ENCODE measurements around the gene RERE.
"Not testable (repeated sequence)": the region's sequence is repeated elsewhere in the genome, so short reads cannot be mapped to it uniquely, and the experiment has no call there.

The RERE gene

DNA sequence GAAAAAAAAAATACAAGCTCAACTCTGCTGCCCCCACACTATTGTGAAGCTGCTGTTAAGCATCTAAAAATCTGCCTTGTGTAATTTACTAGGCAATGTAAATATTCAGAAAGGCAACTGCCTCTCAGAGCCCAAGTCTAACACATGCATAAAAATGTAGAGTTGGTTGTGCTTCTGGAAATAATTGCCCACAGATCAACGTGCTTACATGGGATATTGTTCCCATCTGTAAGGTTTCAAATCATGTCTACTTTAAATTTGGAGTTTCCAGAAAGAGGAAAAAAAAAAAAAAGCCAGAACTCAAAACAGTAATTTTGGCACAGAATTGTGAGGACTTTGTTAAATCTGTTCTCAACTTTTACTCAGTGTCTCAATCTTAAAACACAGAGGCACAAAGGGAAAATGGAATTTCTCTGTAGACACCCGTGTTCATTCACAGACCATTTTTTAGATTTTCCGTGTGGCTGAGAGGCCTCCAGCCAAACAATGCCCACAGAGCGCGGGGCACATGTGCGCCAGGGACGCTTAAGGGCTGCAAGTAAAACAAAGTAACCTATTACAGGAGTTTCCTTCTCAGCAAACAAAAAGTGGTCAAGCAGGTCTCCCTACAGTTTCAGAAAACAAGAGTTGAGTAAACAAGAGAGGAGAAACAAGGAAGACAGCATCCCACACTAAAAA lies 115.5 kb downstream of the RERE start:
- H3K4me3 ChIP-seq (ENCODE audit: low read depth in 1 of 5, low read length in 5 of 5) = peak overlapping the region; percentile 57 to 73 (median 65)
- H3K9me3 ChIP-seq (ENCODE audit: control insufficient read depth in 5 of 5, low read length in 5 of 5) = no peaks in the 10 kb centered on the region
- no peaks in the 10 kb centered on the region for H3K36me3 ChIP-seq (ENCODE audit: control insufficient read depth in 5 of 5, insufficient read depth in 5 of 5, low read length in 5 of 5)
- peak overlapping the region; percentile 51 to 78 (median 63) for H3K9ac ChIP-seq (ENCODE audit: low read length in 5 of 5)
- peaks cover 0 to 30% (median 24%) of the 10 kb centered on the region in 5 donors for H3K4me1 ChIP-seq (ENCODE audit: control insufficient read depth in 5 of 5, insufficient read depth in 5 of 5, low read length in 5 of 5)
- H3K27ac ChIP-seq (ENCODE audit: low read depth, low read length) = peak overlapping the region; percentile 63
- H3K27me3 ChIP-seq (ENCODE audit: control insufficient read depth in 5 of 5, insufficient read depth in 4 of 5, low read length in 5 of 5) = no peaks in the 10 kb centered on the region

DNA sequence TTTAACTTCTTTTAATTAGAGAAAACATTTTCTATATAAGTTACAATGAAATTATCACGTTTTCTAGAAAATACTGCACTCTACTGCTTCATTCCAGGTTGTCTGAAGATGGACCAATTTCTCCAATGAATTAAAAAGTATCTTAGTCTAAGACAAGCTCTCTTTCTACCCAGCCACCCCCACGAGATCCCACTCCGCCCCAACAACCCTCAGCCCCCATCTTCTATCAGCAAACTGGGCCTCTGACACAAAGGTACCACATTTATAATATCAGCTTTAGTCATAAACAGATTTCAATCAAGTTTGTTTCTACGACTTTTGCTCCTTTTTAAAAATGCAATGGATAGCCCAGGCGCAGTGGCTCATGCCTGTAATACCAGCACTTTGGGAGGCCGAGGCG lies 117.8 kb downstream of the RERE start:
- H3K9ac ChIP-seq (ENCODE audit: low read length in 5 of 5) = no peak overlapping the region
- H3K4me1 ChIP-seq (ENCODE audit: control insufficient read depth in 5 of 5, insufficient read depth in 5 of 5, low read length in 5 of 5) = peaks cover 0 to 30% (median 24%) of the 10 kb centered on the region in 5 donors
- no peak overlapping the region for H3K4me3 ChIP-seq (ENCODE audit: low read depth in 1 of 5, low read length in 5 of 5)
- no peaks in the 10 kb centered on the region for H3K27me3 ChIP-seq (ENCODE audit: control insufficient read depth in 5 of 5, insufficient read depth in 4 of 5, low read length in 5 of 5)
- H3K27ac ChIP-seq (ENCODE audit: low read depth, low read length) = no peak overlapping the region
- H3K36me3 ChIP-seq (ENCODE audit: control insufficient read depth in 5 of 5, insufficient read depth in 5 of 5, low read length in 5 of 5) = no peaks in the 10 kb centered on the region
- H3K9me3 ChIP-seq (ENCODE audit: control insufficient read depth in 5 of 5, low read length in 5 of 5) = no peaks in the 10 kb centered on the region

DNA sequence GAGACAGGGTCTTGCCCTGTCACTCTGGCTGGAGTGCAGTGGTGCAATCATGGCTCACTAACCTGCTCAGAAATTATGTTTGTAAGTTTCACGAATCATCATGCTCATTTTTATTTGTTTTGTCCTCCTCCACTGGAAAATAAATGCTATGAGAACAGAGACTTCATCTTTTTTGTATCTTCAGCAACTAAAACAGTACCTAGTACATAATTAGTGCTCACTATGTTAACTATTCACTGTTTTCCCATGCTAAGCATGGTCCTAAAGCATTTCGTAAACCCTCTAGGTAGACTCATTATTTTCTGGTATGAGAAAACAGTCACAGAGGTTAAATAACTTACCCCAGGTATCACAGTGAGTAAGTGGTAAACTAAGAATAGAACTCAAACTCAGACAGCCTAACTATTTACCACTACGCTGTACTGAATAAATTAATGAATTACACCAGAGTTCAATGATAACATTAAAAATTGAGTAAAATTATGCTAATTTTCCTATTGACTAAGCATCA lies 118.4 kb downstream of the RERE start:
- H3K9ac ChIP-seq (ENCODE audit: low read length in 5 of 5) = no peak overlapping the region
- no peak overlapping the region for H3K4me3 ChIP-seq (ENCODE audit: low read depth in 1 of 5, low read length in 5 of 5)
- H3K4me1 ChIP-seq (ENCODE audit: control insufficient read depth in 5 of 5, insufficient read depth in 5 of 5, low read length in 5 of 5) = peaks cover 0 to 30% (median 24%) of the 10 kb centered on the region in 5 donors
- H3K27me3 ChIP-seq (ENCODE audit: control insufficient read depth in 5 of 5, insufficient read depth in 4 of 5, low read length in 5 of 5) = no peaks in the 10 kb centered on the region
- H3K9me3 ChIP-seq (ENCODE audit: control insufficient read depth in 5 of 5, low read length in 5 of 5) = no peaks in the 10 kb centered on the region
- no peaks in the 10 kb centered on the region for H3K36me3 ChIP-seq (ENCODE audit: control insufficient read depth in 5 of 5, insufficient read depth in 5 of 5, low read length in 5 of 5)
- no peak overlapping the region for H3K27ac ChIP-seq (ENCODE audit: low read depth, low read length)

DNA sequence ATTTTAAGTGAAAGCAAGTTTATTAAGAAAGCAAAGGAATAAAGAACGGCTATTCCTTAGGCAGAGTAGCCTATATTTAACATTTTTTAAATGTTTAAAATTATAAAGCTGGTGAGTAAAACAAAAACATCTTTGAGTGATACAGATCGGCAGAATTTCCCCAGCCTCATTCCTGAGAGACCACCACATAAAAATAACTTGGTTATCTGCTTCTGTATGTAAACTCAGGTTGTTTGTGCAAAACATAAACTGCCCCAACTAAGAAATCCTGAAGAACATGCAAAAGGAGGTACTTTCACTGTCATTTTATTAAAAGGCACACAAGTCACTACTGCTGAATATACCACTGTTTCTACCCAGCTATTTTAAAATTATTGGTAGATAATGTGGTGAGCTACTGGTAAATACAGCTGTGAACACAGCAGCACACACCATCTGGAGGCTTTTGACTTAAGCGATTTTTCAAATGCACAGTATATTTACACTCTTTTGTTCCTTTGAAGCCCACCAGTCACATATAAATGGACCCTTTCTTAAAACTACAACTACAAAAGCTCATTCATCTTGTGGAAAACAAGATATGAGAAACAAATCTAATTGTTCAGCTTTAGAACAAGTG lies 119.3 kb downstream of the RERE start:
- no peaks in the 10 kb centered on the region for H3K9me3 ChIP-seq (ENCODE audit: control insufficient read depth in 5 of 5, low read length in 5 of 5)
- no peaks in the 10 kb centered on the region for H3K36me3 ChIP-seq (ENCODE audit: control insufficient read depth in 5 of 5, insufficient read depth in 5 of 5, low read length in 5 of 5)
- peaks cover 0 to 25% (median 19%) of the 10 kb centered on the region in 5 donors for H3K4me1 ChIP-seq (ENCODE audit: control insufficient read depth in 5 of 5, insufficient read depth in 5 of 5, low read length in 5 of 5)
- no peak overlapping the region for H3K9ac ChIP-seq (ENCODE audit: low read length in 5 of 5)
- H3K27ac ChIP-seq (ENCODE audit: low read depth, low read length) = no peak overlapping the region
- H3K4me3 ChIP-seq (ENCODE audit: low read depth in 1 of 5, low read length in 5 of 5) = no peak overlapping the region
- no peaks in the 10 kb centered on the region for H3K27me3 ChIP-seq (ENCODE audit: control insufficient read depth in 5 of 5, insufficient read depth in 4 of 5, low read length in 5 of 5)

DNA sequence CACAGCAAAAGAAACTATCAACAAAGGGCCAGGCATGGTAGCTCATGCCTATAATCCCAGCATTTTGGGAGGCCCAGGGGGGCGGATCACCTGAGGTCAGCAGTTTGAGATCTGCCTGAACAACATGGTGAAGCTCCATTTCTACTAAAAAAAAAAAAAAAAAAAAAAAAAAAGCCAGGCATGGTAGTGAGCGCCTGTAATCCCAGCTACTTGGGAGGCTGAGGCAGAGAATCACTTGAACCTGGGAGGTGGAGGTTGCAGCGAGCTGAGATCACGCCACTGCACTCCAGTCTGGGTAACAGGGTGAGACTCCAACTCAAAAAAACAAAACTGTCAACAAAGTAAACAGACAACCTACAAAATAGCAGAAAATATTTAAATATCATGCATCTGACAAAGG lies 122.0 kb downstream of the RERE start:
- H3K4me1 ChIP-seq (ENCODE audit: control insufficient read depth in 5 of 5, insufficient read depth in 5 of 5, low read length in 5 of 5) = not testable (repeated sequence)

DNA sequence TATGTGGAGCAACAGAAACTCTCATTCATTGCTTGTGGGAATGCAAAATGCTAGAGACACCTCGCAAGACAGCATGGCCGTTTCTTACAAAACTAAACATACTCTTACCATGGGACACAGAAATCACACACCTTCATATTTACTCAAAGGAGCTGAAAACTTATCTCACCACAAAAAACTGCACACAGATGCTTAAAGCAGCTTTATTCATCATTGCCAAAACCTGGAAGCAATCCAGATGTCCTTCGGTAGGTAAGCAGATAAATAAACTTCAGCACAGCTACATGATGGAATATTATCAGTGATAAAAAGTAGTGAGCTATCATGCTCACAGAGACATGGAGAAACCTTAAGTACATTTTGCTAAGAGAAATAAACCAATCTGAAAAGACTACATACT lies 124.3 kb downstream of the RERE start:
- Histone ChIP-seq H3K9ac (ENCODE audit: low read length in 5 of 5) (no peak overlapping the region), H3K9me3 (ENCODE audit: control insufficient read depth in 5 of 5, low read length in 5 of 5) (peaks cover 0 to 3% (median 0%) of the 10 kb centered on the region in 5 donors), H3K36me3 (ENCODE audit: control insufficient read depth in 5 of 5, insufficient read depth in 5 of 5, low read length in 5 of 5) (no peaks in the 10 kb centered on the region), H3K27ac (ENCODE audit: low read depth, low read length) (no peak overlapping the region), H3K4me3 (ENCODE audit: low read depth in 1 of 5, low read length in 5 of 5) (no peak overlapping the region), H3K27me3 (ENCODE audit: control insufficient read depth in 5 of 5, insufficient read depth in 4 of 5, low read length in 5 of 5) (no peaks in the 10 kb centered on the region), H3K4me1 (ENCODE audit: control insufficient read depth in 5 of 5, insufficient read depth in 5 of 5, low read length in 5 of 5) (no peaks in the 10 kb centered on the region)

More for the DNA sequence above, 122.0 kb downstream of the RERE start:
- H3K4me3 ChIP-seq (ENCODE audit: low read depth in 1 of 5, low read length in 5 of 5); H3K9ac ChIP-seq (ENCODE audit: low read length in 5 of 5); H3K27ac ChIP-seq (ENCODE audit: low read depth, low read length); H3K27me3 ChIP-seq (ENCODE audit: control insufficient read depth in 5 of 5, insufficient read depth in 4 of 5, low read length in 5 of 5); H3K36me3 ChIP-seq (ENCODE audit: control insufficient read depth in 5 of 5, insufficient read depth in 5 of 5, low read length in 5 of 5); H3K9me3 ChIP-seq (ENCODE audit: control insufficient read depth in 5 of 5, low read length in 5 of 5): not testable (repeated sequence)

DNA sequence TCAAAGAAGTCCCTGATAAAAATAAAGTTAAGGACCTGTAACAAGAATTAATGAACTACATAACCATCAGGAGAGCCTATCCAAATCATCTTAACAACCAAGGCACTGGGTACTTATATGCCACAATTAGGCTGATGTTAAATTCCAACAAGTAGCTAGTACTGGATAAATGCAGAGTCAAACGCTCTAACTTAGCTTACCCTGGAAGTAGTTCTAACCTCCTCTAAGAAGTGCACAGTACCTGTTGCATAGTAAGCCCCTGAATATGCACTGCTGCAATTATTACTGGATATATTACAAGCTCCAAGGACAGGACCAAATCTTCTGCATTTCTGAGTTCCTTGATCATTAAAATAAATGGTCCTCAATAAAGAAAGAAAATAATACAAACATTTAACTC lies 125.8 kb downstream of the RERE start:
- peaks cover 0 to 10% (median 9%) of the 10 kb centered on the region in 5 donors for H3K4me1 ChIP-seq (ENCODE audit: control insufficient read depth in 5 of 5, insufficient read depth in 5 of 5, low read length in 5 of 5)

DNA sequence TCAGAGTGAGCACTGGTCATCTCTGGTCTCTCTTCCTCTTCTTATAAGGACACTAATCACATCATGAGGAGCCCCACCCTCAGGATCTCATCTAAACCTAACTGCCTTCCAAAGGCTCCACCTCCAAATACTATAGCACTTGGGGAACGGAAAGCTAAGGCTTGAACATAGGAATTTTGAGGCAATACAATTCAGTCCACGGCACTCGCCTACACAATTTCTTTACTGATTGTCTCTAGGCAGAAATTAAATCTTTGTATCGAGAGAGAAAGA lies 127.3 kb downstream of the RERE start:
- H3K4me3 ChIP-seq (ENCODE audit: low read depth in 1 of 5, low read length in 5 of 5) = no peak overlapping the region
- H3K27me3 ChIP-seq (ENCODE audit: control insufficient read depth in 5 of 5, insufficient read depth in 4 of 5, low read length in 5 of 5) = no peaks in the 10 kb centered on the region
- H3K9ac ChIP-seq (ENCODE audit: low read length in 5 of 5) = no peak overlapping the region
- H3K36me3 ChIP-seq (ENCODE audit: control insufficient read depth in 5 of 5, insufficient read depth in 5 of 5, low read length in 5 of 5) = no peaks in the 10 kb centered on the region
- H3K4me1 ChIP-seq (ENCODE audit: control insufficient read depth in 5 of 5, insufficient read depth in 5 of 5, low read length in 5 of 5) = peaks cover 0 to 16% (median 12%) of the 10 kb centered on the region in 5 donors
- H3K9me3 ChIP-seq (ENCODE audit: control insufficient read depth in 5 of 5, low read length in 5 of 5) = peaks cover 0 to 3% (median 0%) of the 10 kb centered on the region in 5 donors
- no peak overlapping the region for H3K27ac ChIP-seq (ENCODE audit: low read depth, low read length)

More for the DNA sequence above, 125.8 kb downstream of the RERE start:
- Histone ChIP-seq H3K9me3 (ENCODE audit: control insufficient read depth in 5 of 5, low read length in 5 of 5) (peaks cover 0 to 3% (median 0%) of the 10 kb centered on the region in 5 donors), H3K27me3 (ENCODE audit: control insufficient read depth in 5 of 5, insufficient read depth in 4 of 5, low read length in 5 of 5) (no peaks in the 10 kb centered on the region), H3K27ac (ENCODE audit: low read depth, low read length) (no peak overlapping the region), H3K36me3 (ENCODE audit: control insufficient read depth in 5 of 5, insufficient read depth in 5 of 5, low read length in 5 of 5) (no peaks in the 10 kb centered on the region), H3K9ac (ENCODE audit: low read length in 5 of 5) (no peak overlapping the region), H3K4me3 (ENCODE audit: low read depth in 1 of 5, low read length in 5 of 5) (no peak overlapping the region)

DNA sequence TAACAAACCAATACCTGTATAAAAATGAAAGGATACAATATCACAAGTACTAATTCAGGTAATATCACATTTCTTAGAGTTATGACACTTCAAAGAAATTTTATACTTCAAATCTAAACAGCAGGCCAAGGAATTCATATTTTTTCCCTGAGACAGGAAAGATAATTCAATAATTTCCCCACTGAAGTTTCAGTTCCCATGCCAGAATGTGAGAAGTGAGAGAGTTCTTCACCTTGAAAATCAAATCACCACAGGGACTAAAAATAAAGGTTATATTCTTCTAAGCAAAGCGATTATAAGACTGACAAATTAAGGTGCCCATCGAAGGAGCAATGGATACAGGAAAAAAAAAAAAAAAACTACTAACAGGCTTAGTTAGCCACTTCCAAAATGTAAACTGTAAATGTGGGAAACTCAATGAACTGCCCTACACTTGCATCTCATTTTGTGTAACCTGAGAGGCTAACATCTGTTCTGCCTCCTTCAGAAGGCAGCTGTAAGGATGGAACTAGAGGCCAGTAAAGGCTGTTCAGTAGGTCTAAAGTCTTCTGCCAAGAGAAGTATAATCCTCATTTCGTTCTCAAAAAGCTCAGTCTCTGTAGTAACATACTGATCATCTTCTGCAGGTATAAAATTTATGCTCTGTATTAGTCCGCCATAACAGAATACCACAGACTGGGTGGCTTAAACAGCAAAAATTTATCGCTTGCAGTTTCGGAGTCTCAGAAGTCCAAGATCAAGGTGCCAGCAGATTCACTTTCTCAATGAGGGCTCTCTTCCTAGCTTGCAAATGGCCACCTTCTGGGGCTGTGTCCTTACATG lies 127.8 kb downstream of the RERE start:
- no peak overlapping the region for H3K27ac ChIP-seq (ENCODE audit: low read depth, low read length)
- H3K4me1 ChIP-seq (ENCODE audit: control insufficient read depth in 5 of 5, insufficient read depth in 5 of 5, low read length in 5 of 5) = peaks cover under 1 to 16% (median 12%) of the 10 kb centered on the region in 5 donors
- no peaks in the 10 kb centered on the region for H3K27me3 ChIP-seq (ENCODE audit: control insufficient read depth in 5 of 5, insufficient read depth in 4 of 5, low read length in 5 of 5)
- H3K4me3 ChIP-seq (ENCODE audit: low read depth in 1 of 5, low read length in 5 of 5) = no peak overlapping the region
- H3K9me3 ChIP-seq (ENCODE audit: control insufficient read depth in 5 of 5, low read length in 5 of 5) = peaks cover 0 to 3% (median 0%) of the 10 kb centered on the region in 5 donors
- no peak overlapping the region for H3K9ac ChIP-seq (ENCODE audit: low read length in 5 of 5)
- no peaks in the 10 kb centered on the region for H3K36me3 ChIP-seq (ENCODE audit: control insufficient read depth in 5 of 5, insufficient read depth in 5 of 5, low read length in 5 of 5)

DNA sequence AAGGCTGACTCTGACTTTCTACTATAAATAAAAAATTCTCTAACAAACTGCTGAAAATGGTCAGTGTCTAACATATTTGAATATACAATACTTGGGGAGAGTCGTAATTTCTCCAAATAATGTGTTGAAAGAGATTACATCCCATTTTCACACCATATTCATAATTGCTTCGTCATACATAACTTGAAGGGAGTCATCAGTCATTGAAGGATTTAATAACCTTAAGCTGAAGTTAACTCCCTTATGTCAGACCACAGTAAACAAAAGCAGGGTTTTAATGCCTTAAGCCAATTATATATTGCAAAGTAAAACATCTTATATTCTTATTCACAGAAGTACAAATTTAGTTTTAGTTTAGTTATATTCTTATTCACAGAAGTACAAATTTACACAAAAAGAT lies 129.9 kb downstream of the RERE start:
- no peaks in the 10 kb centered on the region for H3K27me3 ChIP-seq (ENCODE audit: control insufficient read depth in 5 of 5, insufficient read depth in 4 of 5, low read length in 5 of 5)
- peaks cover 0 to 3% (median 0%) of the 10 kb centered on the region in 5 donors for H3K9me3 ChIP-seq (ENCODE audit: control insufficient read depth in 5 of 5, low read length in 5 of 5)
- H3K9ac ChIP-seq (ENCODE audit: low read length in 5 of 5) = no peak overlapping the region
- H3K4me3 ChIP-seq (ENCODE audit: low read depth in 1 of 5, low read length in 5 of 5) = peak overlapping the region in 1 of 5 donors; percentile 3
- H3K4me1 ChIP-seq (ENCODE audit: control insufficient read depth in 5 of 5, insufficient read depth in 5 of 5, low read length in 5 of 5) = peaks cover 3 to 18% (median 12%) of the 10 kb centered on the region in 5 donors
- H3K36me3 ChIP-seq (ENCODE audit: control insufficient read depth in 5 of 5, insufficient read depth in 5 of 5, low read length in 5 of 5) = no peaks in the 10 kb centered on the region
- H3K27ac ChIP-seq (ENCODE audit: low read depth, low read length) = no peak overlapping the region
